HT-29 (cell line): ENCODE results near the gene CPEB3. TPM values are rescaled to one million over a fixed set of nuclear protein-coding genes. Genes with fewer than 3 reads are reported as not detected.

Source experiments
- DNase-seq: peaks from one replicate; pipeline ENCODE4 v3.0.0-alpha.2; 2015; ENCODE audit warnings: low spot score
- total RNA-seq: library from RNA; depleted of rRNA; stranded (reverse); fragments of >200 nt; shearing (Covaris generic); gene quantifications from 2 replicates; pipeline ENCODE4 v1.2.3, GENCODE V29; 2014

The CPEB3 gene
- total RNA-seq, 1 experiment from 2014 or later, result 0.74 TPM

GRCh38 chr10:92213049-92213448 is 77.8 kb downstream of the CPEB3 start:
- no peak for DNase-seq

- DNase-seq, result no peak
Measured at GRCh38 chr10:92208736-92209135, 82.1 kb downstream of the CPEB3 start.

GRCh38 chr10:92208157-92208720 is 82.6 kb downstream of the CPEB3 start:
- DNase-seq, result no peak

GRCh38 chr10:92207061-92207460 is 83.8 kb downstream of the CPEB3 start:
- DNase-seq, result no peak

GRCh38 chr10:92203919-92204623 is 86.8 kb downstream of the CPEB3 start:
- DNase-seq, result no peak

- DNase-seq, result no peak
Measured at GRCh38 chr10:92202536-92202935, 88.3 kb downstream of the CPEB3 start.

- no peak for DNase-seq
Measured at GRCh38 chr10:92200564-92200963, 90.3 kb downstream of the CPEB3 start.

- DNase-seq, result no peak
Measured at GRCh38 chr10:92187101-92187500, 103.8 kb downstream of the CPEB3 start.

GRCh38 chr10:92184977-92185376 is 105.9 kb downstream of the CPEB3 start:
- DNase-seq, result no peak

- DNase-seq, result no peak
Measured at GRCh38 chr10:92183199-92183598, 107.7 kb downstream of the CPEB3 start.

GRCh38 chr10:92181575-92181974 is 109.3 kb downstream of the CPEB3 start:
- DNase-seq, result no peak

- no peak for DNase-seq
Measured at GRCh38 chr10:92180399-92180798, 110.5 kb downstream of the CPEB3 start.

- no peak for DNase-seq
Measured at GRCh38 chr10:92177546-92177945, 113.3 kb downstream of the CPEB3 start.

- DNase-seq, result no peak
Measured at GRCh38 chr10:92175164-92175563, 115.7 kb downstream of the CPEB3 start.

GRCh38 chr10:92173996-92174395 is 116.9 kb downstream of the CPEB3 start:
- no peak for DNase-seq

GRCh38 chr10:92164036-92164696 is 126.7 kb downstream of the CPEB3 start:
- DNase-seq, result no peak

GRCh38 chr10:92162541-92162940 is 128.3 kb downstream of the CPEB3 start:
- no peak for DNase-seq

GRCh38 chr10:92156874-92157773 is 133.8 kb downstream of the CPEB3 start:
- DNase-seq, result no peak

GRCh38 chr10:92150823-92151222 is 140.1 kb downstream of the CPEB3 start:
- DNase-seq, result no peak

- DNase-seq, result no peak
Measured at GRCh38 chr10:92149261-92149660, 141.6 kb downstream of the CPEB3 start.

GRCh38 chr10:92146781-92147180 is 144.1 kb downstream of the CPEB3 start:
- DNase-seq, result no peak

- no peak for DNase-seq
Measured at GRCh38 chr10:92146107-92146506, 144.8 kb downstream of the CPEB3 start.
